Amniotic stem cell (primary cell): ENCODE results near the gene SLIT3.

ENCODE experiments used
- DNase-seq: peaks from one replicate; lab custom pipeline; 2025; lab: John Stamatoyannopoulos, UW

The SLIT3 gene

GRCh38 chr5:168992687-168993086 is 308.3 kb downstream of the SLIT3 start:
- DNase-seq = no peak

- no peak for DNase-seq
Measured at GRCh38 chr5:168992016-168992415, 308.9 kb downstream of the SLIT3 start.

GRCh38 chr5:168991311-168991710 is 309.6 kb downstream of the SLIT3 start:
- DNase-seq = no peak

- DNase-seq = no peak
Measured at GRCh38 chr5:168990679-168991078, 310.3 kb downstream of the SLIT3 start.

- no peak for DNase-seq
Measured at GRCh38 chr5:168989731-168990505, 311.0 kb downstream of the SLIT3 start.

- no peak for DNase-seq
Measured at GRCh38 chr5:168988699-168989098, 312.2 kb downstream of the SLIT3 start.

GRCh38 chr5:168987543-168988300 is 313.2 kb downstream of the SLIT3 start:
- DNase-seq = no peak

GRCh38 chr5:168985454-168985853 is 315.5 kb downstream of the SLIT3 start:
- DNase-seq = no peak

GRCh38 chr5:168984135-168984675 is 316.7 kb downstream of the SLIT3 start:
- no peak for DNase-seq

GRCh38 chr5:168979135-168979534 is 321.8 kb downstream of the SLIT3 start:
- DNase-seq = no peak

- no peak for DNase-seq
Measured at GRCh38 chr5:168978500-168978899, 322.4 kb downstream of the SLIT3 start.

- no peak for DNase-seq
Measured at GRCh38 chr5:168978015-168978414, 322.9 kb downstream of the SLIT3 start.

GRCh38 chr5:168976311-168976970 is 324.5 kb downstream of the SLIT3 start:
- DNase-seq = no peak

GRCh38 chr5:168975331-168975730 is 325.6 kb downstream of the SLIT3 start:
- no peak for DNase-seq

GRCh38 chr5:168974082-168974481 is 326.9 kb downstream of the SLIT3 start:
- no peak for DNase-seq

GRCh38 chr5:168972731-168973130 is 328.2 kb downstream of the SLIT3 start:
- DNase-seq = no peak

GRCh38 chr5:168971100-168971499 is 329.8 kb downstream of the SLIT3 start:
- DNase-seq = no peak

- no peak for DNase-seq
Measured at GRCh38 chr5:168969326-168969886, 331.5 kb downstream of the SLIT3 start.

GRCh38 chr5:168967882-168968620 is 332.9 kb downstream of the SLIT3 start:
- no peak for DNase-seq

GRCh38 chr5:168965638-168966037 is 335.3 kb downstream of the SLIT3 start:
- DNase-seq = no peak

- DNase-seq = no peak
Measured at GRCh38 chr5:168964182-168964581, 336.8 kb downstream of the SLIT3 start.

- DNase-seq = no peak
Measured at GRCh38 chr5:168962306-168962705, 338.6 kb downstream of the SLIT3 start.
